Stimulated activated CD8-positive, alpha-beta memory T cell treated with anti-CD3 and anti-CD28 coated beads, Interleukin-15, amount 100 ng/mL, for 24 hours (primary cell): ENCODE results near the gene OR1L4.

Experiments used
- DNase-seq: peaks from one replicate; pipeline ENCODE4 v3.0.0-alpha.2; 2020; ENCODE audit warnings: low read depth

Gene OR1L4

GRCh38 chr9:122723690-122724089 lies at the start of gene OR1L4:
Gene OR1L4 (plus strand): TSS chr9:122723990. CDS start chr9:122723990, 0 bp downstream.
- DNase-seq, result no peak

- DNase-seq, result no peak
Observed at GRCh38 chr9:122684851-122685250, 38.9 kb upstream of the OR1L4 start.

GRCh38 chr9:122695696-122696095 lies 28.1 kb upstream of the OR1L4 start:
- no peak for DNase-seq

GRCh38 chr9:122718038-122718437 lies 5.8 kb upstream of the OR1L4 start:
- no peak for DNase-seq

GRCh38 chr9:122719218-122719617 lies 4.6 kb upstream of the OR1L4 start:
- no peak for DNase-seq

- no peak for DNase-seq
Observed at GRCh38 chr9:122742003-122742402, 18.2 kb downstream of the OR1L4 start, which contains the start of gene OR1L6. Gene OR1L6 (plus strand): TSS chr9:122742303. CDS start chr9:122749848, 7,545 bp downstream.

GRCh38 chr9:122754825-122755224 lies 31.0 kb downstream of the OR1L4 start:
- no peak for DNase-seq

GRCh38 chr9:122767817-122768216 lies 44.0 kb downstream of the OR1L4 start:
- no peak for DNase-seq
